ENCODE results near the gene PHF12.

DNA sequence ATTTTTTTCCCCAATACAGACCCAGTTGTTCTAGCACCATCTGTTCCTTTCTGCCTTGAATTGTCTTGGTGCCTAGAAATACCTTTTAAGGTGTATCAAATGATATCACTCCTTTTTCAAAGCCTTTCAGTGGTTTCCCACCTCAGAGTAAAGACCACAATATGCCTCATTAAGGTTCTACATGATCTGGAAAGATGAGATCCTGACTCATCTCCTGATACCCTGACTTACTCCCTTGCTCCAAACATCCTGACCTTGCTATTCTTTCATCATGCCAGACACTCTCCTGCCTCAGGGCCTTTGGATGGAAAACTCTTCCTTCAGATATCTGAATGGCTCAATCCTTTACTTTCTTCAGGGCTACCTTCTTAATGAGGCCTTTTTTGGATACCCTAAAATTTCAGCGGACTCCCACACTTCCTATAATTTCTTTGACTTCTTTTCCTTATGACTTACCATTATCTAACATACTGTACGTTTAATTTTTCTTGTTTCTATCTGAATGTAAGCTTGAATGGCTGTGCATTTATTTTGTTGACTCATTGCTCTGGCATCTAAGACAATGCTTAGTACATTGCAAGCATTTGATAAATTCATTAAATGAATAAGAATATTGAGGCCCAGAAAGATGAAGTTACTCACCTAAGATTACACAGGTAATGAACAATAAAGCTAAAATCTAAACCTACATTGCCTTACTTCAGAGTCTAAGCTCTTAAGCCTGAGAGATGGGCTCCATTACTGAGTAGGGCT lies 73.0 kb downstream of the PHF12 start:
- TF ChIP-seq, protein P1, sequence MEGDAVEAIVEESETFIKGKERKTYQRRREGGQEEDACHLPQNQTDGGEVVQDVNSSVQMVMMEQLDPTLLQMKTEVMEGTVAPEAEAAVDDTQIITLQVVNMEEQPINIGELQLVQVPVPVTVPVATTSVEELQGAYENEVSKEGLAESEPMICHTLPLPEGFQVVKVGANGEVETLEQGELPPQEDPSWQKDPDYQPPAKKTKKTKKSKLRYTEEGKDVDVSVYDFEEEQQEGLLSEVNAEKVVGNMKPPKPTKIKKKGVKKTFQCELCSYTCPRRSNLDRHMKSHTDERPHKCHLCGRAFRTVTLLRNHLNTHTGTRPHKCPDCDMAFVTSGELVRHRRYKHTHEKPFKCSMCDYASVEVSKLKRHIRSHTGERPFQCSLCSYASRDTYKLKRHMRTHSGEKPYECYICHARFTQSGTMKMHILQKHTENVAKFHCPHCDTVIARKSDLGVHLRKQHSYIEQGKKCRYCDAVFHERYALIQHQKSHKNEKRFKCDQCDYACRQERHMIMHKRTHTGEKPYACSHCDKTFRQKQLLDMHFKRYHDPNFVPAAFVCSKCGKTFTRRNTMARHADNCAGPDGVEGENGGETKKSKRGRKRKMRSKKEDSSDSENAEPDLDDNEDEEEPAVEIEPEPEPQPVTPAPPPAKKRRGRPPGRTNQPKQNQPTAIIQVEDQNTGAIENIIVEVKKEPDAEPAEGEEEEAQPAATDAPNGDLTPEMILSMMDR (IDR thresholded peaks at IDR 0.05): no peak
- TF ChIP-seq POLR2A (IDR thresholded peaks at IDR 0.05): no peak

All from upper lobe of left lung (tissue), 4 donors.